HG03520 (cell line): ENCODE measurements around the gene GH1.
"Not testable (repeated sequence)": the region's sequence is repeated elsewhere in the genome, so short reads cannot be mapped to it uniquely, and the experiment has no call there.

Experiments used
- ATAC-seq: cut with Tn5 transposase; IDR thresholded peaks from one replicate; pipeline ENCODE4 v1.9.1; 2021; ENCODE audit warnings: mild to moderate bottlenecking, moderate library complexity; ENCODE audit not compliant: unreplicated experiment

GH1 gene

DNA sequence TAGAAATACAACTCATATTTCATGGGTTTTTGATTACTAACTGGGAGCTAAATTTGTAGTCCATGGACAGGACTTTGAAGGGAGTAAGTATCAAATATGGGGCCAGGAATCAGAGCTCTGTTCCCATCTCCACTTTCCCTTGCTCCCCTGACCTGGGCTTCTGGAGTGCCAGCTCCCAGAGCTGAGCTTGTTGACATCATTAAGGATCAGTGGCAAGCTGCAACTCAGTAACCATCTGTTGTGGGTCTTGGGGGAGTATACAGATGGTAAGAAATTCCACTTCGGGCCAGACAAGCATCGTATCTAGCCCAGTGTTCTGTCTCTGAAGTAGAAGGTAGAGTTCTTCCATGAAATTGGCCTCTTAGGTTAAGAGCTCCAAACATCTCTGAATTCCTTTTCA is 16.7 kb downstream of the GH1 start:
- ATAC-seq = not testable (repeated sequence)

GRCh38 chr17:63898899-63899798 is 19.5 kb downstream of the GH1 start:
- not testable (repeated sequence) for ATAC-seq

DNA sequence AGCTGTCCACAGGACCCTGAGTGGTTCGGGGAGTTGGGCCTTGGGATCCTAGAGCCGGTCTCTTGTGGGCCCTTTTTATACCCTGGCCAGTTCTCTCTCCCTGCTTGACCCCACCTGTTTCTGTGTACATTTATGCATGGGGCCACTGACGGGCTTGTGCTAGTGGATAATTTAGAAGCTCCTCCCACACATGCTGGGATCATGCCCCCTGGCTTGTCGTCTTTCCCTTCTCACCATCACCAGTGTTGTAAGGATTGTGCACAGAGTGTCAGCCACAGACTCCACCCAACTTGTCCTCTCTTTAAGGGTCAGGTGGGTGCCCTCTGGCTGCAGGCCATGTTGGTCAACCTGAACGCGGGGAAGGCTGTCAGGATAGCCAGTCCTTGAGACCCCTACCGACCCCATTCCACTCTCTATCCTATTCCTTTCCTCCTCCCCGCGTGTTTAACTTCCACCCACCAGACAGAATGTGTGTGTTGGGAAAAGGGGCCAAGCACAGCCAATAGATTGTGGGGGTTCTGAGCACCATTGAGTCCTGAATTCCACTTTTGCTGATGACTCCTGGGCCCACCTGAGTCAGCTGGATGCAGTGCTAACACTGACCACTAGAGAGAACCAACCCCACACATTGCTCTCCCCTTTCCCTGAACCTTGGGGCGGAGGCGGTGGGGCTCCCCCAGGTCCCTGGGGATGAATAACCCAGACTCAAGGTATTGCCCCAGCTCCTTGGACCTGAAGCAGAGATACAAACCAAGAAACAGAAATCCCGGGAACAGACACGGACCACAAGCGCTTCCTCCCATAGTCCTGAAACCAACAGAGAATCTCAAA is 21.9 kb downstream of the GH1 start, which contains the start of gene CSH1:
TSS of gene CSH1 (minus strand) at position 51 of the 831 bp plus-strand sequence. CDS start 63 bp downstream, outside the sequence.
- not testable (repeated sequence) for ATAC-seq

- not testable (repeated sequence) for ATAC-seq
Measured at GRCh38 chr17:63894821-63895220, 23.8 kb downstream of the GH1 start.

DNA sequence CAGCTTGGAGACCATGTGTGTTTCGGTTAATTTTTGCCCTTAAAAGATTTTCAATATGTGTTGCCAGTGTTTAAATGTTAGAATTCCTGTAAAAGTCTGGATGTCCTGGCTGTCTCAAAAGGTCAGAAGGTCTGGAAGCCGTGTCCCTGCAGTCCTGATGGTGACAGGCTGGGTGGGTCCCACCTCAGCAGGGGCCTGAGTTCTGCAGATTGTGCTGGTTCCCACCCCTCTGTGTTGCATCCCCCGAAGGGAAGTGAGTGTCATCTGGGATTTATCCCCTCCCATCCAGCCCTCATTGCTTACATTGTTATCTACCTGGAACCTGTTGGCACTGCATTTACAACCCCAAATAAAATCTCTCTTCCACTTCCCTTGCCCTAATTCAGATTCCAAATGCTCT is 24.6 kb downstream of the GH1 start:
- not testable (repeated sequence) for ATAC-seq

DNA sequence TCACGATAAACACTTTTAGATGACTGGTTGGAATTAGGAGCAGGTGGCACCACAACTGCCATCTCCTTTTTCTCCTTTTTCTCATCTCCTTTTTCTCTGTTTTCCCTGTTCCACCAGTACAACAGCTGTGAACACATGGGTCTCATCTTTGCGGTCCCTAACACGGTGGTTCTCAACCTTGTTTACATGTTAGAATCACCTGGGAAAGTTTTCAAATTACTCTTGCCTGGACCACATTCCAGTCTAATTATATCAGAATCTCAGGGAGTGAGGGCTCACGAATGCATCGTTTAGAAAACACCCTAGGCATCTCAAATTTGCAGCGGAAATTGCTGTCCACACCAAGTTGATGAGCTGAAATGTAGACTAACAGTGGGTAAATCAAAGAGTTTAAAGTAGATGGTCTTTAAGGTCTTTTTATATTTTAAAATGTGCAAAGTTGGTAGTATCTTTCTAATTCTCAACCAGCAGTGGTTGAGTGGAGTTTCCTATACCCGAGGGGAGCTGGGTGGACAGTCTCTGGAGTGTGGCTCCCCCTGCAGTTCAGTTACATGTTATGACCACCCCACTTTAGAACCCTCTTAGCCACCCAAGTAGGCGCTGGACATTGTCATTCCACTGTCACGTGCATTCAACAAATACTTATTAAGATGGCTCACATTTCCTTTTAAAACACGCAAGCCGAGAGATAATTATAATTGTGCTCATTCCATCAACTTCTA is 26.2 kb downstream of the GH1 start:
- not testable (repeated sequence) for ATAC-seq

GRCh38 chr17:63889026-63889848 is 29.4 kb downstream of the GH1 start:
- not testable (repeated sequence) for ATAC-seq

DNA sequence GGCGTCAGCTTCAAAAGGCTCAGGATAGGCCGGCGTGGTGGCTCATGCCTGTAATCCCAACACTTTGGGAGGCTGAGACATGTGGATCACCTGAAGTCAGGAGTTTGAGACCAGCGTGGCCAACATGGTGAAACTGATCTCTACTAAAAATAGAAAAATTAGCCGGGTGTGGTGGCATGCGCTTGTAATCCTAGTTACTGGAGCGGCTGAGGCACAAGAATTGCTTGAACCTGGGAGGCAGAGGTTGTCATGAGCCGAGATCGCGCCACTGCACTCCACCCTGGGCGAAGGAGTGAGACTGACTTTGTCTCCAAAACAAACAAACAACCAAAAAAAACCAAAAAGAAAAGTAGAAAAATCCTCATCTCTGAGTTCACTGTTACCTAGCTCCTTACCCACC is 33.5 kb downstream of the GH1 start:
- ATAC-seq = not testable (repeated sequence)

DNA sequence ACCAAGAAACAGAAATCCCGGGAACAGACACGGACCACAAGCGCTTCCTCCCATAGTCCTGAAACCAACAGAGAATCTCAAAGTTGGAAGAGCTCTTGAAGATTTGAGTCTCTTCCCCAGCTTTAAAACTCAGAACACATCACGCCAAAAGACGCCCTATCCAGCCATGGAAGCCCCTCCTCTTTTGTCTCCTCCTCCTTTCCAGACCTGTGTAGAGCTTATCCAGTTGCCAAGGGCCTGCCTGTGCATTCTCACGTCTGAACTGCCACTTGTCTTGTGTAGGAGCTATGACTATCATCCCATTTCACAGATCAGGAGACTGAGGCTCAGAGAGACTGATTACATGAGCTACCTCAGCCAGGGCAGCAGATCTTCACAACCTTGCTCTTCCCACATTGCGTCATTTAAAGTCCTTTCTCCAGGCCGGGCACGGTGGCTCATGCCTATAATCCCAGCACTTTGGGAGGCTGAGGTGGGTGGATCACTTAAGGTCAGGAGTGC is 36.0 kb downstream of the GH1 start:
- ATAC-seq = not testable (repeated sequence)

DNA sequence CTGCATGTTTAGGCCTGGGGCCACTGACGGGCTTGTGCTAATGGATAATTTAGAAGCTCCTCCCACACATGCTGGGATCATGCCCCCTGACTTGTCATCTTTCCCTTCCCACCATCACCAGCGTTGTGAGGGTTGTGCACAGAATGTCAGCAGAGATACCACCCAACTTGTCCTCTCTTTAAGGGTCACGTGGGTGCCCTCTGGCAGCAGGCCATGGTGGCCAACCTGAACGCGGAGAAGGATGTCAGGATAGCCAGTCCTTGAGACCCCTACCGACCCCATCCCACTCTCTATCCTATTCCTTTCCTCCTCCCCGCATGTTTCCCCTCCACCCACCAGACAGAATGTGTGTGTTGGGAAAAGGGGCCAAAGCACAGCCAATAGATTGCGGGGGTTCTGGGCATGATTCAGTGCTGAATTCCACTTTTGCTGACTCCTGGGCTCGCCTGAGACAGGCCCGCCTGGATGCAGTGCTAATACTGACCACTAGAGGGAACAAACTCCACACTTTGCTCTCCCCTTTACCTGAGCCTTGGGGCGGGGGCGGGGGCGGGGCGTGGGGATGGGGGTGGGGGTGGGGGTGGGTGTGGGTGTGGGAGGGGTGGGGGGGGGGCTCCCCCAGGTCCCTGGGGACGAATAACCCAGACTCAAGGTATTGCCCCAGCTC is 36.6 kb downstream of the GH1 start, which contains the start of gene GH2:
TSS of gene GH2 (minus strand) at position 10 of the 667 bp plus-strand sequence. CDS start 143 bp downstream, outside the sequence.
- no peak for ATAC-seq

- not testable (repeated sequence) for ATAC-seq
Measured at GRCh38 chr17:63881337-63881736, 37.3 kb downstream of the GH1 start.

DNA sequence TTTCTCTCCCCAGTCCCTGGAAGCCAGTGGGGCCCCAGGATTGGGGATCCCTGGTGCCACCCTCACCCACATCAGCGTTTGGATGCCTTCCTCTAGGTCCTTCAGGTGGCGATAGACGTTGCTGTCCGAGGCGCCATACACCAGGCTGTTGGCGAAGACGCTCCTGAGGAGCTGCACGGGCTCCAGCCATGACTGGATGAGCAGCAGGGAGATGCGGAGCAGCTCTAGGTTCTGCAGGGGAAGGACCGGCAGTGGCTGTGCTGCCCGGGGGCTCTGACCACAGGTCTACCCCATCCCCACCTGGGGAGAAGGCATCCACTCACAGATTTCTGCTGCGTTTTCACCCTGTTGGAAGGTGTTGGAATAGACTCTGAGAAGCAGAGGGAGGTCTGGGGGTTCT is 37.9 kb downstream of the GH1 start:
- no peak for ATAC-seq

GRCh38 chr17:63878413-63878812 is 40.2 kb downstream of the GH1 start:
- ATAC-seq = not testable (repeated sequence)

DNA sequence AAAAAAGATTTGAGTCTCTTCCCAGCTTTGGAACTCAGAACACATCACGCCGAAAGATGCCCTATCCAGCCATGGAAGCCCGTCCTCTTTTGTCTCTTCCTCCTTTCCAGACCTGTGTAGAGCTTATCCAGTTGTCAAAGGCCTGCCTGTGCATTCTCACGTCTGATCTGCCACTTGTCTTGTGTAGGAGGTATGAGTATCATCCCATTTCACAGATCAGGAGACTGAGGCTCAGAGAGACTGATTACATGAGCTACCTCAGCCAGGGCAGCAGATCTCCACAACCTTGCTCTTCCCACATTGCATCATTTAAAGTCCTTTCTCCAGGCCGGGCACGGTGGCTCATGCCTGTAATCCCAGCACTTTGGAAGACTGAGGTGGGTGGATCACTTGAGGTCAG is 43.9 kb downstream of the GH1 start:
- ATAC-seq = not testable (repeated sequence)

DNA sequence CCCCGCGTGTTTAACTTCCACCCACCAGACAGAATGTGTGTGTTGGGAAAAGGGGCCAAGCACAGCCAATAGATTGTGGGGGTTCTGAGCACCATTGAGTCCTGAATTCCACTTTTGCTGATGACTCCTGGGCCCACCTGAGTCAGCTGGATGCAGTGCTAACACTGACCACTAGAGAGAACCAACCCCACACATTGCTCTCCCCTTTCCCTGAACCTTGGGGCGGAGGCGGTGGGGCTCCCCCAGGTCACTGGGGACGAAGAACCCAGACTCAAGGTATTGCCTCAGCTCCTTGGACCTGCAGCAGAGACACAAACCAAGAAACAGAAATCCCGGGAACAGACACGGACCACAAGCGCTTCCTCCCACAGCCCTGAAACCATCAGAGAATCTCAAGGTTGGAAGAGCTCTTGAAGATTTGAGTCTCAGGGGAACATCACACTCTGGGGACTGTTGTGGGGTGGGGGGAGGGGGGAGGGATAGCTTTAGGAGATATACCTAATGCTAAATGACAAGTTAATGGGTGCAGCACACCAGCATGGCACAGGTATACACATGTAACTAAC is 44.5 kb downstream of the GH1 start:
- not testable (repeated sequence) for ATAC-seq

DNA sequence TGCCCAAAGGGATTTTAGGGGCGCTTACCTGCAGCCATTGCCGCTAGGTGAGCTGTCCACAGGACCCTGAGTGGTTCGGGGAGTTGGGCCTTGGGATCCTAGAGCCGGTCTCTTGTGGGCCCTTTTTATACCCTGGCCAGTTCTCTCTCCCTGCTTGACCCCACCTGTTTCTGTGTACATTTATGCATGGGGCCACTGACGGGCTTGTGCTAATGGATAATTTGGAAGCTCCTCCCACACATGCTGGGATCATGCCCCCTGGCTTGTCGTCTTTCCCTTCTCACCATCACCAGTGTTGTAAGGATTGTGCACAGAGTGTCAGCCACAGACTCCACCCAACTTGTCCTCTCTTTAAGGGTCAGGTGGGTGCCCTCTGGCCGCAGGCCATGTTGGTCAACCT is 45.1 kb downstream of the GH1 start, which contains the start of gene CSH2:
TSS of gene CSH2 (minus strand) at position 101 of the 400 bp plus-strand sequence. CDS start at position 38, 63 bp downstream.
- ATAC-seq = not testable (repeated sequence)

- not testable (repeated sequence) for ATAC-seq
Measured at GRCh38 chr17:63871646-63872365, 46.8 kb downstream of the GH1 start.

DNA sequence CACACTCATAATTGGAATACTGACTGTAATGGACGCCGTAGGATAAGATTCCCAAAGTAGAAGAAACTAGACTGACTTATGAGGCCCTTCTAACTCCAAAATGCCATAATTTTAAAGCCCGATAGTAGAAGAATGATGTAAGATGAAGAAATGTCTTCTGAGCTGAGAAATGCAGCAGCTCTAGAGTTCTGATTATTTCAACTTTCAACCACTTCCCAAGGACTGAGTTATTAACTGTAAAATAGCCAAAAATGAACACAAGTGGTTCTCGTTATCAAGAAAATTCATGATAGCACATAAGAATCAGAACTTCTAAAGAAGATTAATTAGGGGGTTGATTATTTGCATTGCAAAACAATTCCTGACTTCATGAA is 48.4 kb downstream of the GH1 start:
- not testable (repeated sequence) for ATAC-seq
